H1 (cell line): Measurements from ENCODE around the gene CPA4. TPM values are rescaled to one million over a fixed set of nuclear protein-coding genes. Genes with fewer than 3 reads are reported as not detected.

Experiments used
- CTCF ChIA-PET: fragments of 300-600 bp; sonication (Branson Sonifier 250); formaldehyde crosslinking; loops from one replicate; lab custom pipeline; 2021; ENCODE audit not compliant: partially characterized antibody; lab: Charles Lee
- POLR2A ChIA-PET: fragments of 300-600 bp; sonication (Branson Sonifier 250); formaldehyde crosslinking; loops from one replicate; lab custom pipeline; 2021; ENCODE audit warnings: inconsistent platforms; ENCODE audit not compliant: partially characterized antibody; lab: Charles Lee
- DNase-seq, 2 experiments: peaks; one replicate each; pipeline versions ENCODE4 v3.0.0 to v3.0.0-alpha.2; 2010 to 2022; ENCODE audit warnings: low spot score in 2 of 2, low read depth in 1 of 2, mixed read lengths in 1 of 2
- FAIRE-seq: peaks from 2 replicates; lab custom pipeline; 2011; peaks lifted over from hg19 to GRCh38; lab: Jason Lieb, UNC
- H2AFZ ChIP-seq: 2 replicates; pipeline ENCODE4 v1.8.1; 2012; ENCODE audit warnings: low read length, inconsistent platforms
- H2AK5ac ChIP-seq: 2 replicates; pipeline ENCODE4 v1.6.1; 2013; ENCODE audit warnings: low read depth, low read length
- H2BK120ac ChIP-seq: replicated peaks from 2 replicates; pipeline ENCODE3; 2013; ENCODE audit warnings: low read depth, low read length, inconsistent platforms
- H2BK12ac ChIP-seq: 2 replicates; pipeline ENCODE4 v1.6.1; 2013; ENCODE audit warnings: low read depth, low read length
- H2BK15ac ChIP-seq: 2 replicates; pipeline ENCODE4 v1.6.1; 2013; ENCODE audit warnings: low read length
- H2BK20ac ChIP-seq: 2 replicates; pipeline ENCODE4 v1.6.1; 2013; ENCODE audit warnings: low read length
- H2BK5ac ChIP-seq: 2 replicates; pipeline ENCODE4 v1.6.1; 2013; ENCODE audit warnings: low read depth, low read length
- H3K14ac ChIP-seq: 2 replicates; pipeline ENCODE4 v1.6.1; 2013; ENCODE audit warnings: inconsistent platforms; ENCODE audit not compliant: insufficient read length
- H3K18ac ChIP-seq: 2 replicates; pipeline ENCODE4 v1.6.1; 2013; ENCODE audit warnings: low read length; ENCODE audit errors: extremely low read depth
- H3K23ac ChIP-seq: 2 replicates; pipeline ENCODE4 v1.6.1; 2013; ENCODE audit warnings: inconsistent platforms; ENCODE audit not compliant: insufficient read length
- H3K23me2 ChIP-seq: 2 replicates; pipeline ENCODE4 v1.6.1; 2013; ENCODE audit warnings: low read depth, low read length
- H3K27ac ChIP-seq: 2 replicates; pipeline ENCODE4 v1.6.1; 2011; ENCODE audit warnings: low read depth, low read length, inconsistent platforms
- H3K27me3 ChIP-seq, 4 experiments: replicated peaks in 1 of 4; 1 replicate in 1 of 4; 2 replicates in 3 of 4; pipeline versions ENCODE4 v1.6.1 to v1.8.1; 2011 to 2013; ENCODE audit warnings: low read length in 3 of 4, mild to moderate bottlenecking in 3 of 4, inconsistent platforms in 2 of 4, mixed read lengths in 2 of 4, moderate library complexity in 1 of 4; ENCODE audit not compliant: control insufficient read depth in 3 of 4, insufficient read depth in 3 of 4; ENCODE audit errors: extremely low read depth in 1 of 4
- H3K36me3 ChIP-seq, 4 experiments: 2 replicates each; pipeline versions ENCODE4 v1.6.1 to v1.8.1; 2011 to 2013; ENCODE audit warnings: mild to moderate bottlenecking in 4 of 4, low read length in 3 of 4, moderate library complexity in 2 of 4, control low read depth in 1 of 4, inconsistent platforms in 1 of 4; ENCODE audit not compliant: insufficient read depth in 4 of 4, control insufficient read depth in 2 of 4
- H3K4ac ChIP-seq: replicated peaks from 2 replicates; pipeline ENCODE3; 2013; ENCODE audit warnings: low read length, low read depth, mixed read lengths, inconsistent platforms; ENCODE audit not compliant: insufficient read length
- H3K4me1 ChIP-seq, 4 experiments: replicated peaks in 1 of 4; 1 replicate in 1 of 4; 2 replicates in 3 of 4; pipeline versions ENCODE4 v1.6.1 to v1.8.1; 2011 to 2013; ENCODE audit warnings: low read length in 3 of 4, inconsistent platforms in 2 of 4, mixed read lengths in 1 of 4; ENCODE audit not compliant: insufficient read depth in 4 of 4, control insufficient read depth in 3 of 4
- H3K4me2 ChIP-seq, 2 experiments: 2 replicates each; pipeline versions ENCODE4 v1.6.1 to v1.8.1; 2011 to 2013; ENCODE audit warnings: low read depth in 2 of 2, low read length in 2 of 2, control low read depth in 1 of 2, inconsistent platforms in 1 of 2, mild to moderate bottlenecking in 1 of 2; ENCODE audit not compliant: insufficient read depth in 1 of 2
- H3K4me3 ChIP-seq, 4 experiments: fragments of 200-600, 300-600 bp in 1 of 4; sonication (generic), shearing (Covaris generic), sonication (Bioruptor Twin) in 1 of 4; 2 replicates each; pipeline versions ENCODE4 v1.5.1 to v1.8.1; 2011 to 2016; ENCODE audit warnings: low read length in 4 of 4, low read depth in 3 of 4, control low read depth in 2 of 4, inconsistent platforms in 2 of 4, mild to moderate bottlenecking in 2 of 4, mixed read lengths in 1 of 4, moderate library complexity in 1 of 4; ENCODE audit not compliant: insufficient read depth in 2 of 4; ENCODE audit errors: extremely low read depth in 1 of 4
- H3K56ac ChIP-seq: replicated peaks from 2 replicates; pipeline ENCODE3; 2013; ENCODE audit warnings: low read depth, mild to moderate bottlenecking, mixed read lengths, low read length, inconsistent platforms; ENCODE audit not compliant: insufficient read length
- H3K79me1 ChIP-seq: 2 replicates; pipeline ENCODE4 v1.6.1; 2013; ENCODE audit warnings: low read depth, low read length, control low read depth
- H3K79me2 ChIP-seq, 2 experiments: 2 replicates each; pipeline versions ENCODE4 v1.6.1 to v1.8.1; 2012 to 2013; ENCODE audit warnings: low read length in 2 of 2, mild to moderate bottlenecking in 2 of 2, inconsistent platforms in 1 of 2; ENCODE audit not compliant: insufficient read depth in 2 of 2, control insufficient read depth in 1 of 2
- H3K9ac ChIP-seq, 4 experiments: replicated peaks in 1 of 4; 1 replicate in 1 of 4; 2 replicates in 3 of 4; pipeline versions ENCODE4 v1.6.1 to v1.8.1; 2011 to 2013; ENCODE audit warnings: low read depth in 3 of 4, low read length in 3 of 4, control low read depth in 2 of 4, mild to moderate bottlenecking in 2 of 4, moderate library complexity in 2 of 4, inconsistent platforms in 1 of 4; ENCODE audit errors: extremely low read depth in 1 of 4
- H3K9me3 ChIP-seq, 2 experiments: 2 replicates each; pipeline versions ENCODE4 v1.6.1 to v1.8.1; 2012 to 2013; ENCODE audit warnings: mild to moderate bottlenecking in 2 of 2, moderate library complexity in 2 of 2, control low read depth in 1 of 2, inconsistent platforms in 1 of 2, low read depth in 1 of 2, low read length in 1 of 2, mixed read lengths in 1 of 2; ENCODE audit not compliant: insufficient read depth in 2 of 2
- H4K20me1 ChIP-seq, 2 experiments: replicated peaks in 1 of 2; 2 replicates each; pipeline versions ENCODE3 to v1.8.1; 2011 to 2013; ENCODE audit warnings: inconsistent platforms in 2 of 2, low read length in 2 of 2, mild to moderate bottlenecking in 1 of 2; ENCODE audit not compliant: insufficient read depth in 2 of 2, control insufficient read depth in 1 of 2
- H4K5ac ChIP-seq: 2 replicates; pipeline ENCODE4 v1.6.1; 2013; ENCODE audit warnings: low read length, low read depth, mixed read lengths, inconsistent platforms; ENCODE audit not compliant: insufficient read length
- H4K8ac ChIP-seq: 2 replicates; pipeline ENCODE4 v1.8.0; 2013; ENCODE audit warnings: mild to moderate bottlenecking, moderate library complexity, low read length, inconsistent platforms; ENCODE audit not compliant: insufficient read depth; ENCODE audit errors: extremely low read depth
- H4K91ac ChIP-seq: replicated peaks from 2 replicates; pipeline ENCODE3; 2013; ENCODE audit warnings: low read length, mixed read lengths, inconsistent platforms; ENCODE audit not compliant: insufficient read length
- BRCA1 ChIP-seq: IDR thresholded peaks from 2 replicates; pipeline ENCODE4 v1.6.1; 2012; ENCODE audit warnings: low read depth, low read length, improper control_type of control experiment
- RAD21 ChIP-seq, 2 experiments: IDR thresholded peaks in 1 of 2; conservative IDR thresholded peaks in 1 of 2; 2 replicates each; pipeline ENCODE4 v1.6.1; 2011; ENCODE audit warnings: low read depth in 2 of 2, low read length in 2 of 2, improper control_type of control experiment in 1 of 2, inconsistent platforms in 1 of 2, mild to moderate bottlenecking in 1 of 2, moderate library complexity in 1 of 2
- WGBS, 2 experiments: shearing (Covaris generic) in 1 of 2; methylation state at CpG; one replicate each; pipeline versions ENCODE4 v1.1.6 to v1.1.7; 2013 to 2015; ENCODE audit warnings: low lambda C conversion rate in 2 of 2, mixed read lengths in 2 of 2, inconsistent platforms in 1 of 2, low coverage in 1 of 2, missing lambda C conversion rate in 1 of 2; ENCODE audit not compliant: insufficient replicate concordance in 2 of 2, insufficient coverage in 1 of 2, insufficient read length in 1 of 2; ENCODE audit errors: extremely low coverage in 1 of 2, missing lambda C conversion rate in 1 of 2; 5-methylcytosine and 5-hydroxymethylcytosine counted together
- polyA plus RNA-seq, 7 experiments: library from polyadenylated mRNA; depleted of rRNA in 3 of 7; stranded (reverse) in 5 of 7; unstranded in 2 of 7; fragments of >200 nt in 5 of 7; fragments of 200-250 nt in 2 of 7; gene quantifications; 1 replicate in 5 of 7; 2 replicates in 1 of 7; 4 replicates in 1 of 7; pipeline versions ENCODE4 v1.2.1 to v1.2.3, GENCODE V29; 2011 to 2013; ENCODE audit warnings: missing spikeins in 2 of 7, mixed read lengths in 2 of 7
- total RNA-seq: library from RNA; stranded (reverse); fragmentation: NEBNext Ultra II Directional; extraction: Animal tissue kit (Norgen Biotek cat#: 25700); gene quantifications from 2 replicates; pipeline ENCODE4 v1.2.1, GENCODE V29; 2021
- TF ChIP-seq, protein P1 (sequence below), 3 experiments: IDR thresholded peaks; 1 replicate in 2 of 3; 2 replicates in 1 of 3; pipeline versions ENCODE4 v1.5.1 to v1.6.1; 2011; ENCODE audit warnings: low read length in 3 of 3, mild to moderate bottlenecking in 3 of 3, inconsistent platforms in 2 of 3, low read depth in 1 of 3, moderate library complexity in 1 of 3; ENCODE audit not compliant: insufficient read depth in 1 of 3; ENCODE audit errors: control extremely low read depth in 1 of 3

CPA4 gene
- total and polyA plus RNA-seq, 2 of the 8 experiments (the other 6 are each of a cell fraction or from before 2014, with no cell fraction given) = 0.03 TPM; not detected in 1

DNA sequence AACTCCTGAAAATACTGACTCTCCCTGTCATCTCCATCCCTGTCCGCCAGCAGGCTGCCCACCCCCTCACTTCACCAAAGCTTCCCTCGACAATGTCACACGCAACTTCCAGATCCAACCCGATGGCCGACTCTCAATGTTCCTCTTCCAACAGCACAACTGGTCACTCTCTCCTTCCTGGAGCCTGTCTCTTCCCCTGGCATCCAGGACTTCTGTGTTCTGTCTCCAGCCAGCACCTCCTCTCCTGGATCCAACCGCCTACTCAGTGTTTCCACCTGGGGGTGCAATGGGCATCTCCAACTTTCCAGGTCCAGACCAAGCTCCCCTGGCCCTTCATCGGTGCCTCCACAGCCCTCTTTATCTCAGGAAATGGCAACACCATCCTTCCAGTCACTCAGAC is 60.2 kb downstream of the CPA4 start:
- H4K5ac ChIP-seq = no peak overlapping the region
- no peak overlapping the region for H2BK5ac ChIP-seq
- no peaks in the 10 kb centered on the region for H3K23me2 ChIP-seq
- no peak overlapping the region for H2BK120ac ChIP-seq
- TF ChIP-seq, protein P1, sequence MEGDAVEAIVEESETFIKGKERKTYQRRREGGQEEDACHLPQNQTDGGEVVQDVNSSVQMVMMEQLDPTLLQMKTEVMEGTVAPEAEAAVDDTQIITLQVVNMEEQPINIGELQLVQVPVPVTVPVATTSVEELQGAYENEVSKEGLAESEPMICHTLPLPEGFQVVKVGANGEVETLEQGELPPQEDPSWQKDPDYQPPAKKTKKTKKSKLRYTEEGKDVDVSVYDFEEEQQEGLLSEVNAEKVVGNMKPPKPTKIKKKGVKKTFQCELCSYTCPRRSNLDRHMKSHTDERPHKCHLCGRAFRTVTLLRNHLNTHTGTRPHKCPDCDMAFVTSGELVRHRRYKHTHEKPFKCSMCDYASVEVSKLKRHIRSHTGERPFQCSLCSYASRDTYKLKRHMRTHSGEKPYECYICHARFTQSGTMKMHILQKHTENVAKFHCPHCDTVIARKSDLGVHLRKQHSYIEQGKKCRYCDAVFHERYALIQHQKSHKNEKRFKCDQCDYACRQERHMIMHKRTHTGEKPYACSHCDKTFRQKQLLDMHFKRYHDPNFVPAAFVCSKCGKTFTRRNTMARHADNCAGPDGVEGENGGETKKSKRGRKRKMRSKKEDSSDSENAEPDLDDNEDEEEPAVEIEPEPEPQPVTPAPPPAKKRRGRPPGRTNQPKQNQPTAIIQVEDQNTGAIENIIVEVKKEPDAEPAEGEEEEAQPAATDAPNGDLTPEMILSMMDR (IDR thresholded peaks at IDR 0.05; ENCODE audit: control extremely low read depth in 1 of 3, insufficient read depth in 1 of 3, low read depth in 1 of 3, low read length in 3 of 3) = peak; percentile 12 to 13 (median 13); a peak in 3 of 4 replicates
- TF ChIP-seq RAD21 (IDR thresholded peaks at IDR 0.05 in 1 of 2, conservative IDR thresholded peaks at IDR 0.05 in 1 of 2; ENCODE audit: low read depth in 2 of 2, low read length in 2 of 2) (peak; percentile 31 to 48; a peak in 3 of 4 replicates), BRCA1 (no peak)
- TF ChIP-seq, all 59 proteins: peak for 2
- no peak overlapping the region for H2AFZ ChIP-seq
- DNase-seq (no peak), FAIRE-seq (no peak)
- H2BK15ac ChIP-seq = 0 out of 2 replicates have a peak overlapping the region, but pooled peaks have one; percentile 29
- ChIA-PET CTCF (interaction anchor here (1.0 kb wide), 1 partner anchor 28 kb away, joined by 4 read pairs; no protein-coding TSS in a partner anchor), POLR2A (interaction anchor here (0.7 kb wide), 1 partner anchor 137 kb away, joined by 3 read pairs; no protein-coding TSS in a partner anchor)
- no peak overlapping the region for H3K23ac ChIP-seq
- no peak overlapping the region for H3K56ac ChIP-seq
- no peak overlapping the region; the same call in 1 of the 2 replicates for H4K8ac ChIP-seq
- H3K27me3 ChIP-seq = no peaks in the 10 kb centered on the region
- no peak overlapping the region for H3K18ac ChIP-seq
- H3K27ac ChIP-seq = no peak overlapping the region
- peaks cover 5 to 24% (median 17%) of the 10 kb centered on the region in 4 experiments for H3K4me1 ChIP-seq
- no peaks in the 10 kb centered on the region for H3K79me1 ChIP-seq
- H2BK20ac ChIP-seq = no peak overlapping the region
- no peaks in the 10 kb centered on the region for H3K36me3 ChIP-seq
- H3K4me3 ChIP-seq = no peak overlapping the region
- H3K79me2 ChIP-seq = no peaks in the 10 kb centered on the region
- no peak overlapping the region for H3K9ac ChIP-seq
- WGBS, 2 experiments = 90% methylated on average over 7 of the region's 7 CpGs; no CpG with 5 or more reads in 1 of the 2 experiments
- peak overlapping the region; percentile 68; the same call in 1 of the 2 replicates for H2BK12ac ChIP-seq
- no peak overlapping the region for H4K91ac ChIP-seq
- H3K4me2 ChIP-seq = no peak overlapping the region
- no peaks in the 10 kb centered on the region for H3K9me3 ChIP-seq
- no peak overlapping the region for H3K4ac ChIP-seq
- no peaks in the 10 kb centered on the region for H4K20me1 ChIP-seq
- no peak overlapping the region; the same call in 1 of the 2 replicates for H2AK5ac ChIP-seq
- no peak overlapping the region for H3K14ac ChIP-seq
